ENCODE data around the gene HLA-DMA.
"Not testable (repeated sequence)": the region's sequence is repeated elsewhere in the genome, so short reads cannot be mapped to it uniquely, and the experiment has no call there.

The HLA-DMA gene

DNA sequence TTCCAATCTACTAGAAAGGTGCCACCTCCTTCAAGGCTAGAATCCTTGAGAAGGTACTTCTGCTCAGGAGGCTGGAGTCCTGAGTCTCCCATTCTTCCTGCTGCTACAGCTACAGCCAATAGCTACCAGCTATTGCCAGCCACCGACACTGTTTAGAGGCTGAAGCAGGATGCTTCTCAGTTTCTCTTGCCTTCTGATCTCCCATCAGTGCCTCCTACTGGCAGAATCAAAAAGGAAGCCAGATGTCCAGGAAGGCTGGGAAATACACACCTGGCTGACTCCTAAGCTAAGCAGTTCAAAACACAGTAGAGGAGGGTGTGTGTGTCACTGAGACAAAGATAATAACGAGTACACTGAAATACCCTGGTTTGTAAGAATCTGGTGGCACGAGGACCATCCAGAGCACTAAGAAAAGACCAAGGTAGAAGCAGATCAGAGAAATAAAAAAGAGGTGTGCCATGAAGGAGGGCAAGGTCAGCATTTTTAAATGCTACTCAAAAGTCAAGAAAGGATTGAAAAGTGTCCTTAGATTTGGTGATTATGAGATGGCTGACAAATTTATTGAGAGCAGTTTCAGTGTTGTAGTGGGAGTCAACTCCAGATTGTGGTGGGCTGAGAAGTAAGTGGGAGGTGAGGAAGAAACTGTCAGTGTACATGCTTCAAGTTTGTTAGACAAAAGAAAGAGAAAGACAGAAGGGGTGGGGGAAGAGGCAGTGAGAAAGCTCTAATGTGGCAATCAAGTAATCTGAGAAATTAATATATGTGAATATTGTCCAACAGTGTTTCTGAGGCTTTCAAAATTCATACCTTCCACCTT, 2.3 kb upstream of the HLA-DMA start:
- no peak for DNase-seq (ENCODE audit: low read depth)

DNA sequence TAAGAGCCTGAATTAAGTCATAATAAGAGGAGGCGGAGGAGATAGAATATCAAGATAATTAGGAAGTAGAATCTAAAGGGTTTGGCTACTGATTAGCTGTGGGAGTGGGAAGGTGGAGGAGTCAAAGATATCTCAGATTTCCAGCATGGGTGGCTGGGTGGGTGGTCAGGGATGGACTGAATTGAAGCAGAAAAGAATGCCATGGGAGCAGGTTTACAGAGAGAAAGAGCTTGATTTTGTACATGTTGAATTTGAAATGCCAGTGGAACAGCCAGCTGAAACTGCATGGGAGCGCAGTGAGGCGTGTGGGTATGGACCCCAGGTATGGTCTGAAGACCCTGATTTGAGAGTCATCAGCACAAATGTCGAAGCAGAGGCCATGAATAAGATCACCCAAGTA, 1.4 kb upstream of the HLA-DMA start:
- no peak for DNase-seq (ENCODE audit: low read depth)

DNA sequence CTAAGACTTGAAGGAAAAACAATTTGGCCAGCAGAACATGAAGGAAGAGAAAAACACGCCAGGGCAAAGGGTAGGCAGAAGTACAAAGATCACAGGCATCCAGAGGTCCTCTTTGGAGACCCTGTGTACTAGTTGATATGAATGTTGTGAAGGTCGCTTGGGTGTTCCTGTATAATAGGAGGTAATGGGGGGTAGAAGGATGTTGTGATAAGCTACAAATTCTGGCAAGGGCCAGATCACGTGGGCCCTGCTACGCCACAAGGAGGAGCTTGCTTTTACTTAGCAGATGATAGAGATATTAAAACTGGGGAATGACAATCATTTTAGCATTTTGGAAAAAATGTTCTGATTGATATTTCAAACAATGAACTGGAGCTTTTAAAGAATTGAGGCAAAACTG, 878 bp upstream of the HLA-DMA start:
- DNase-seq (ENCODE audit: low read depth) = no peak

DNA sequence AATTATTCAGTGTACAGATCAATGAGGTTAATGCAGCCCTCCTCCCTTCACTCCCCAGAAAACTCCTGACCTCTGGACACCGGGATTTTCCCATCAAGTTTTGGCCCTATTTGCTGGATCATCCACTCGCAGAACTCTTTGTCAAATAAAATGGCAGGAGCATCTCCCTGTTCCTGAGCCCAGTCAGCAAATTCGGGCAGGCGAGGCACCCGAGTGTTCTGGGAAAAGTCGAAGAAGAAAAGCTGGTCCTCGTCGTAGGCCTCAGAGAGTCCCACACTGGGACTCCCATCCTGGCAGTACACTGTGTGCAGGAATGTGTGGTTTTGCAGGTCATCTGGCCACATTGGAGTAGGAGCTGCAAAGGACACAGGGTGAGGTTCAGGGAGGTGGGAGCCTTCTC, 2.4 kb downstream of the HLA-DMA start:
- no peak for DNase-seq (ENCODE audit: low read depth)

DNA sequence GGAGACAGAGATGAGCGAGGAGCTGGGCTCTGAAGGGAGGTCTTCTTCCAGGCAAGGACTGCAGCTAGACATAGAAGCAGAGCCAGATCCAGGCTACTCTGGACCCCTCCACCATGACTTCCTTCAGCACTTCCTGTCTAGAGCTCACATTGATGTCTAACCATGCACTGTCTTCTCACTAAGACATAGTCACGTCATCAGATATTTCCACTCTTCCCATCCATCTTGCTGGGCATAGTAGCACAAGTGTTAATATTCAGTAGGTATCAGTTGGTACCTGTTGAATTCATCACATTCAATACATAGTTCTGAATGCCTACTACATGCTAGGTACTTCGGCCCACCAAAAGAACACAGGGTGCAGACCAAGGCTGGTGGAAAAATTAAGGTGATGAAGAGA, 2.9 kb downstream of the HLA-DMA start:
- no peak for DNase-seq (ENCODE audit: low read depth)

DNA sequence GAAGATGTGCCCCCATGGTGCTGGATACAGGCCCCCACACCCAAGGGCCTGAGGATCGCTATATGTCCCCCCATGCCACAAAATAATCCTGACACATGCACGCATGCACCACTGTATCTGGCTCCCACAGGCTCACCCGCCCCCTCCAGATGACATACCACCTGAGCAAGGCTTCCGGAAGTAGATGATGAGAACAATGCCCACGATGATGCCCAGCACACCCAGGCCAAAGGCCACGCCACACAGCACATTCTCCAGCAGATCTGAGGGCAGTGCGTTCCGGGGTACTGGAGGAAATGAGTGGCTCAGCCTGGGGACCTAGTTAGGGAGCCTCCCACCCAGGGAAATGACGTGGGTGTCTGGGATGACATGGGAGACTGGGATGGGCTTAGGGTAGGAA, 3.8 kb downstream of the HLA-DMA start:
- no peak for DNase-seq (ENCODE audit: low read depth)

DNA sequence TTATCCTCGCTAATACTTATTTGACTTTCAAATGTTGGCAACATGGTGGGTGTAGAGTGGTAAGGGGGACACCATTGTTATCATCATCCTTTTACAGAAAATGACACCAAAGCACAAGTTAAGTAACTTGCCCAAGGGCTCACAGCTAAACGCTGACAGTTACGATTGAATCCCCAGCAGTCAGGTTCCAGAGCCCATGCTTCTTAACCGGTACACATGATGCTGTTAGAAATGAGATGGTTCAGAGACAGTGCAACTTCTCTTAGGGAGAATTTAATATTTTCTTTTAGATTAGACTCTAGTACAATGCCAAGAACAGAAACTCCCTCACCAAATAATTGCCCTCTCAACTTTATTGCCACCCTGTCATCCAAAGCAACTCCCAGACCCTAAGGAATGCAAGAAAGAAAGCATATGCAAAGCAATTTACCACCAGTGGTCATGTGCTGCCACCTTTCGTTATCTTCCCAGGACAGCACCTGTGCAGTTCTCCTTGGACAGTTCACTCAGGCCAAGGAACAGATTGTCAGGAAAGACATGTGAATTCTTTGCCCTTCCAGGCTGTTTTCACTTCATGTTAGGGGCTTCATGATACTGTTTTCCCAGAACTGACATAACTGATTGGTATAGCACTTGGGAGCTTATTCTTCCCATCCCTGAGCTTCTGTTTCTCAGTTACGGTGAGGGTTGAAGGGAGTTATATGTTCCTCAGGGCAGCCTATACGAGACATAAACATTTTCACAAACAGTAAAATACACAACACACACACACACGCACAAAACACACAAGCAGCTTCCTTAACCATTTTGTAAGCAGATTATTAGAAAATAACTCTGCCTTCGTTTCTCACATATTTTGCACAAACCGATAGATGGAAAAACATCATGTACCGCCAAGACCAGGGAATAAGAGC, 5.1 kb downstream of the HLA-DMA start:
- no peak for DNase-seq (ENCODE audit: low read depth)

DNA sequence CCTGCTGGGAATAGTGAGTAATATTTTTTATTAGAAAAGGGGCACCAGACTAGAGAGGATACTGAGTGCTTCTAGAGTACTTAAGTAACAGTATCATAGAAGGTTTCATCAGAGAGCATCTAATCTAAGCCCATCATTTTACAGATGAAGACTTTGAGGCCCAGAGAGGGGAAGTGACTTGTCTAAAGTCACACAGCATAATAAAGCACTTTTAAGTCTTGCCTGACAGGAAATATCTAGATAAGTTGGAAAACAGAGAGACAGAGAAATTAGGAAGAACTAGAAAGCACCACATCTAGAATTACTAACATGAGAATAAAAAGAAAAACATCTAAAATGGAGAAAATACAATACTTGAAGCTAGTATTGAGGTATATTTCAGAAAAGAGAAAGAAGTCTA, 6.0 kb downstream of the HLA-DMA start:
- DNase-seq (ENCODE audit: low read depth) = no peak

DNA sequence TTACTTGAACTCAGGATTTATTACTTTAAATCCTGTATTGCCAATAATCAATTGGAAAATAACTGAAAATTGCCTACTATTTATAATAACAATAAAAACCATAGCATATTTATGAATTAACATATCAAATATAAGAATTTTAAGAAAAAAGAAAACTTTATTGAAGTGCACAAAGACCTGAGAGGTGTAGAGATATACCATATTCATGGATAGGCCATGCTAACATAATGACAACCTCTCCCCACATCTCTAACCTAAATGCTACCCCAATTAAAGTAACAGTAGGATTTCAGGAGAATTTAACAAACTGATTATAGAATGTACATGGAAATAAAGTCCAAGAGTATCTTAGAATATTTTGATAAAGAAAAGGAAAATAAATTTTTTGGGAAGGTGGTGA, 6.9 kb downstream of the HLA-DMA start:
- DNase-seq (ENCODE audit: low read depth) = no peak

DNA sequence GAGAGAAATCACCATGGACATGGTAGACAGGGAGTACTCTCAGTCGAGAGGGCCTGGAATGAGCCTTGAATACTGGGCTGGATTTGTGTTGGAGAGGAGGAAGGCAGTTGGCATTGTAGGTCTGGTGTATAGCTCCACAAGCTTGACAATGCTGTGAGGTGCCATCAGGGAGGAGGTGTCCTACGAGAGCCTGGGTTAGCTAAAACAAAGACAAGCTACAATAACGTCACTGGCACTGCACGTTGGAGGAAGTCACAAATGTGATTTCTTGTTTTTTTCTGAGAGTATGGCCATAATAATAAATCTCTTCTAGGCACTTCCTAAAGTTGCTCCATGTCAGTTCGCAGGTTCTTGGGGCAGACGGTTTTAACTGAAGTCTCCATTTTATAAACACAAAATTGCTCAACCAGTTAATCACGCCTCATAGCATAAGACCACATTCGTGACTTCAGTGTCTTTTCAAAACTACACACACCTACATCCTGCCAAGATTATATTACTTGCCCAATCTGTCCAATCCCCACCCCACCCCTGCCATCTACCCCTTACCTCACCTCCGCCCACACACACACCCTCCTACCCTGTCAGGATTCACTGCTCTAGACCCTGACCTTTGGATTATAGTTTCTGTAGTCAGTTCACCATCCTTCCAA, 7.7 kb downstream of the HLA-DMA start:
- DNase-seq (ENCODE audit: low read depth) = no peak

DNA sequence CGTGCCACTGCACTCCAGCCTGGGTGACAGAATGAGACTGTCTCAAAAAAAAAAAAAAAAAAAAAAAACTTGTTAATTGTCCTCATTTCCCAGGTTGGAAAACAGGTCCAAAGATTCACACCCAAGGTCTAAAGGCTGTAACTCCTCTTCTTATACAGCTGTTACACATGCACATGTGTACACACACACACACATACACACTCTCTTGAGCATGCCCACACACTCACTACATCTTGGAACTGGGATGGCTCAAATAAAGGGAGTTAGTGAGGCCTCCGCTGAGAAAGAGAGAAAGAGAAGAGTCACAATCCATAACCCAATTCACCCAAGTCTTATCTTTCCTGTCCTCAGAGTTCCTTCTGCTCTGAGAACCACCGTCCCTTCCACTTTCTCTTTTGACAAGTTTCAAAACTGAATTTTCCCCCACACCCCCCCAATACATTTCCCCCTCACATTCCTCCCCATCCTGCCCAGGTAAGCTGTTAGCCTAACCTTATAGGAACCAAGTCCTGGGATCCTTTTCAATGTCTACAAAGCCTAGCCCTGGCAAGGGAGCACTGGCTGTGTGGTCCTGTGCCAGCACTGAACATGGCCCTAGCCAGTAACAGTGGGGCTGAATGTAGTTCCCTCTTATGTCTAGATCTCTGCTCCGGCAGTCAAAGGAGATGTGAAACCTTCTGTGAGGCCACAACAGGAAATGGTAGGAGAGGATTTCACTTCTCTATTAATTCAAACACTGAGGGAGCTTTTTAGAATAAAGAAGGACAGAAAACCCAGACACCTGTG, 8.8 kb downstream of the HLA-DMA start:
- DNase-seq (ENCODE audit: low read depth) = no peak

DNA sequence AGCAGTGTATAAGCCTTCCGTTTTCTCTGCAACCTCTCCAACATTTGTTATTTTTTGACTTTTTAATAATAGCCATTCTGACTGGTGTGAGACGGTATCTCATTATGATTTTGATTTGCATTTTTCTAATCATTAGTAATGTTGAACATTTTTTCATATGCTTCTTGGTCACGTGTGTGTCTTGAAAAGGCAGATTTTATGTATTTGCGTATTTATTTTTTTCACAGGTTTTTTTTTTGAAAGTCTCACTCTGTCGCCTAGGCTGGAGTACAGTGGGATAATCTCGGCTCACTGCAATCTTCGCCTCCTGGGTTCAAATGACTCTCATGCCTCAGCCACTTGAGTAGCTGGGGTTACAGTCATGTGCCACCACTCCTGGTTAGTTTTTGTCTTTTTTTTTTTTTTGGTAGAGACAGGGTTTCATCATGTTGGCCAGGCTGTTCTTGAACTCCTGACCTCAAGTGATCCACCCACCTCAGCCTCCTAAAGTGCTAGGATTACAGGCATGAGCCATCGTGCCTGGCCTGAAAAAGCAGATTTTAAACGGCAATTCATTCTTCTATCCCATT, 10.3 kb downstream of the HLA-DMA start:
- not testable (repeated sequence) for DNase-seq (ENCODE audit: low read depth)

DNA sequence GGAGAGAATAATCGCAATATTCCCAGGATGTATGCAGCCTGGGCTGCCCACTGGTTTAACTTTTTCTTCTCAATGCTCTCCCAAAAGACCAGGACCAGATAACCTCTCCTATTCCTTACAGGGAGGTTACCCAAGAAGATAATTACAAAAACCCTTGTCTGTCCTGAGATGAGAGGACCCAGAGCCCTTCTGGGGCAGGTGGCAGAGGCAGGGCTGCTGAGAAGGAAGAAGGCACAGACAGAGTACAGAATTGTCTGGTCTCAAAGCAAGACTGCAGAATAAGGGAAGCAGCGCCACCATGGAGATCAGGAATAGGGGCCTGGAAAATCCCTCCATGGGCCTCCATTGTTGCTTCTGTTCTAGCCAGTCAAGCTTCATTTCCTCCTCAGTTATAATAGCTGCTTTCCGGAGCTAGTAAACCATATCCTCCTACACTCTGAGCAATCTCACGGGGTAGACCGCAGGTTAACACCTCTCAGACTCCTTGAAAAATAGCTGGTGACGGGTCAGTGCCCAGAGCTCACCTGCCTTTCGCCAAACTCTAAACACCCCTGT, 11.6 kb downstream of the HLA-DMA start:
- peak; percentile 30 for DNase-seq (ENCODE audit: low read depth)

DNA sequence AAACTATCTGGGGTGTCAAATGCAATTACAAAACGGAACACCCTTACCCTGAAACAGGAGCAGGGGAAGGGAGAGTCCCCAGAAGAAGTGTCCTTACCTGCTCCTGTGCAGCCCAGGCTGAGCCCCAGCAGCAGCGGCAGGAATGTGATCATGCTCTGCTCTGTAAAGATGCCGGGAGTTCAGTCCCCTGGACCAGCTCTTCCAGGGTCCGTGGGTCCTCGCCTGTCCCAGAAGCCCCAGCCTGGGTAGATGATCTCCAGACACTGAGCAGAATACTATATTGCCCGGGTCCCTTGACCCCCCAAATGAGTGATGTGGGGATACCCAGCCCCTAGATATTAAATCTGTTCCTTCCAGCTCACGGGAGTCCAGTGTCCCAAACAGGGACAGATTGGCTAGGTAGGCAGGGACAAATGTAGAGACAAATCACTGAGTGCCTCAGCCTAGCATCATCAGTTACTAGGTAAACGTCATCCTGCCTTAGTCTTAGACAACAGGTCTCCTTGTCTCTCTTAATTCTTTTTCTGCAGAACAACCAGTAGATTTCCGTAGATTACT, 12.2 kb downstream of the HLA-DMA start, which contains the start of gene HLA-DMB:
TSS of gene HLA-DMB (minus strand) at position 373 of the 558 bp plus-strand sequence. CDS start at position 152, 221 bp downstream.
- DNase-seq (ENCODE audit: low read depth) = peak; percentile 26

DNA sequence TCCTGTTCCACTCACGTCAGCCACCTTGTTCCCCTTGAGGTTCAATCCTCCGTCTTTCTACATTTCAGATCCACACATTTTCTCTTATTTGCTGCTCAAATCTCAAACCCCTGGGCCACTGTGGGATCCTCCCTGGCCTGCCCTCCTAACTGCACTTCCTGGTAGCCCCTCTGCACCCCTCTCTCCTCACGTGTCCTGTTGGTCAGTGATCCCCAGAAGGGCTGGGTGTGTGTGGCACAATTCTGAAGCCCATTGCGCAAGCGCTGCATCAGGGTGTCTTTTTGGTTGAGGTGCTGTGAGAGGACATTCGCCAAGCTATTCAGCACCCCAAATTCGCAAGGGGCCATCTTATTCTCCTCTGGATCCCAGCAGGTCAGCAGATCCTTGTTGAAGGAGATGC, 14.4 kb downstream of the HLA-DMA start:
- no peak for DNase-seq (ENCODE audit: low read depth)

DNA sequence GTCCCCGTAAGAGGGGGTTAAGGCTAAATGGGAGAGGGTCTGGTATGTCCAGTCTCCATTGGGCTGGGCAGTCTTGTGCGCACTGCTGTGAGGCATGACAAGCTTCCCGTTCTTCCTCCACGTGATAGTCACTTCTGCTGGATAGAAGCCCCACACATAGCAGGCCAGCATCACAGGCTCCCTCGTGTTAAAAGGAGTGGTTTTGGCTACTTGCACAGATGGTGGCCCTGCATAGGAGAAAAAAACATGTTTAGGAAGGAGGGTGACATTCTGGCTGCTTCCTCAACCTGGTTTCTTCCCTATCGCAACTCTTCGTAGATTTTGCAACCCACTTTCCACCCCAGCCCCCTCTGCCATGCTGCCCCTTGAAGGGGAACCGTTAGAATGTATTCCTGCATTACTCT, 15.7 kb downstream of the HLA-DMA start:
- no peak for DNase-seq (ENCODE audit: low read depth)

DNA sequence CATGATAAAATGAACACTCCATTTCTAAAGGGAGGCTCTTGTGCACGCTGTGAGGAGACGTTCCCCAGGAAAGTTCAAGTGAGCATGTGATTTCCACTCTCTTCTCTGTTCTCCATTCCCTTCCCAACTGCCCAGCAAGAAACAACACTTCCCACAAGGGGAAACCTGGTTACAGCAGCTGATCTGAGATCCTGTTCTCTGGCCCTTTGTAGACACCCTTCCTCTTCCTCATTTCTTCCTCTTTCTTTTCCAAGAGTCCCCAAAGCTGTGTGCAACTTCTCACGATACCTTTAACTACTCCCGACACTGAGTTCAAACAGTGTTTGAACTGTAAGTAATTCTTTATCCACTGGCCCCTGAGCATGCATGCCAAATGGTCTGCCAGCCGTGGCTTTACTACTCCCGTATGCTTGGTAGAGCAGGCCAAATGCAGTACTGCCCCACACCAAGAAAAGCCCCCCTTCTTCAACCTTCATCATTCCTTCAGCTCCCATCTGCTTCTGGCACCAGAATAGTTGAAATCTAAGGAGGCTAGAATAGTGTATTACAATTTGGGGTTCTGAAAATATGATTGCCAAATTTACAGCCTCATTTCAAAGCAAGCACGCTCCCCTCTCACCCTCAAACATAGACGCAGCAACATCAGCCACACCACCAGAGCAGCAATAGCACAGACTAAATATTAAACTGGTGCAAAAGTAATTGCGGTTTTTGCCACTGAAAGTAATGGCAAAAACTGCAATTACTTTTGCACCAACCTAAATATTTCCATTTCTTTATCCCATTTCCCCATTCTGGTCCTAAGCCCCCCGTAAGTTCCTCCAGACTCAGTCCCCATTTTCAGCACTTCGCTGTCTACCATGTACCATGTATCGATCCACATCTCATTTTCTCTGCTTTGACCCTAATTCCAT, 16.4 kb downstream of the HLA-DMA start:
- DNase-seq (ENCODE audit: low read depth) = no peak

DNA sequence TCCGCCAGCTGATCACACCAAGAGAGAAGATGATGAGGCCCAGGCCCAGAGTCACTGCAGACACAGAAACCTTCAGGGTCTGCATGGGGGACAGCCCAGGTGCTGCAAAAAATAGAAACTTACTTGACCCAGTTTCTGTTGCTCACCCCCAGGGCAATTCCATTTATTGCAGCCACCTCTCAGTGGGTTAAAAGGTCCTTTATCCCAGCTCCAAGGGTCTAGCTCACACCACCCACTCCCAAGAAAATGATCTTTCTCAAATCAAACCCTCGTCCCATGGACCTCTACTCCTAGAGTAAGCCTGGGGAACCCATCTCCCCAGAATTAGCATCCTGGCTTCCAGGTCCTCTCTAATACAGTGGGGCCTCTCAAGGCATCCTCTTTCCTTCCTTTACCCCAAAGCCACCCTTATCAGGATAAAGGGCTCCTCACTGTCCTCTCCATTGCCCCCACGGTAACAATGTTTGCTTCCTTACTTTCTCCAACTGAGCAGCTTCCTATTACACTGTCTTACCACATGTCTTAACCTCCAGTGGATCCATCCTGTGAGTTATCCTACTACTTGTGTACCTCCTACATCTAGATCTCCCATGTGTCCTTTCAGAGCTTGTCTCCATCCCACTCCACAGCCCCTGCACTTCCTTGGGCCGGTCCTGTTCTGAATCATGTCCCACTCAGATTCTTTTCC, 17.2 kb downstream of the HLA-DMA start:
- no peak for DNase-seq (ENCODE audit: low read depth)

DNA sequence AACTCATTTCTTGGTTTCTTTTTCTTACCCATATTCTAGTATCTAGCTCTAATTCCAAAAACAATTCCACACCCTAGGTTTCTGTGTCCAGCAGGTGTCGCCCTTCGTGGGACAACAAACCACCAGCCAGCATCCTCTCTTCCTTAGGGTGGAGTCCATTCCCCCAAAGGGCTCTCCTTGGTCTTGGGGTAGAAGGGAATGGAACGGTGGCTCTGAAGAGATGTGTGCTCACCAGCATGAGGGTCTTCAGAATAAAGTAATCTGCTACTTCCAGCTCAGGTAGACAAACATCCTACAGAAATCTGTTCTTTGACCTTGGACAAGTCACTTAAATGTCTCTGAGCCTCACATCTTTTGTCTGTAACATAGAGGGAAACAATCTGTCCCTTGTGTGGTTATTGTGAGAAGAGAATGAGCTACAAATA, 19.2 kb downstream of the HLA-DMA start:
- peak; percentile 72 for DNase-seq (ENCODE audit: low read depth)

Data from activated T-cell treated with anti-CD3 and anti-CD28 coated beads for 24 hours (primary cell).